Ovary (tissue), 9 donors: ENCODE data around the gene MTHFD2. TPM values are rescaled to one million over a fixed set of nuclear protein-coding genes. Genes with fewer than 3 reads are reported as not detected.

Source experiments
- DNase-seq, 5 donors: peaks; one replicate each; pipeline ENCODE4 v3.0.0-alpha.2; 2019 to 2020
- H3K27ac ChIP-seq, 2 donors: fragments of 200-600 bp; one replicate each; pipeline versions ENCODE4 v1.5.1 to v1.8.0; 2019 to 2022
- H3K27me3 ChIP-seq: fragments of 200-600 bp; one replicate; pipeline ENCODE4 v1.8.0; 2022
- H3K36me3 ChIP-seq: fragments of 200-600 bp; sonication (generic); one replicate; pipeline ENCODE4 v1.5.1; 2019
- H3K4me1 ChIP-seq: one replicate; pipeline ENCODE4 v1.8.1; 2013; ENCODE audit warnings: mild to moderate bottlenecking, moderate library complexity; ENCODE audit not compliant: insufficient read depth
- H3K4me3 ChIP-seq: fragments of 200-600 bp; sonication (generic); one replicate; pipeline ENCODE4 v1.5.1; 2017
- H3K9me3 ChIP-seq, 2 donors: fragments of 200-600 bp in 1 of 2; sonication (generic) in 1 of 2; one replicate each; pipeline versions ENCODE4 v1.5.1 to v1.8.1; 2013 to 2019; ENCODE audit warnings: mild to moderate bottlenecking in 1 of 2, moderate library complexity in 1 of 2
- CTCF ChIP-seq, 3 donors: fragments of 450-650 bp in 2 of 3; fragments of 200-600 bp in 1 of 3; IDR thresholded peaks; one replicate each; pipeline versions ENCODE4 v1.5.1 to v1.8.0; 2016 to 2022; ENCODE audit warnings: antibody characterized with exemption in 3 of 3, mild to moderate bottlenecking in 1 of 3
- EP300 ChIP-seq: sonication (generic); formaldehyde crosslinking; IDR thresholded peaks from one replicate; pipeline ENCODE4 v1.6.1; 2017; ENCODE audit warnings: antibody characterized with exemption
- POLR2A ChIP-seq: fragments of 450-650 bp; IDR thresholded peaks from one replicate; pipeline ENCODE4 v1.6.1; 2017; ENCODE audit warnings: antibody characterized with exemption, mild to moderate bottlenecking, moderate library complexity
- WGBS, 3 donors: extraction: QIAGEN DNeasy Blood & Tissue Kit in 1 of 3; methylation state at CpG; one replicate each; pipeline versions ENCODE4 v1.1.5 to v1.1.7; 2013 to 2017; 5-methylcytosine and 5-hydroxymethylcytosine counted together
- intact Hi-C, 4 donors: fragments of 100-400 bp; cut with DNase I; formaldehyde crosslinking; loops; one replicate each; pipeline versions ENCODE4 v1.11.0 to v1.15.1; 2022 to 2023
- polyA plus RNA-seq, 2 donors: library from polyadenylated mRNA; stranded (reverse); fragments of 200-250 nt in 1 of 2; fragments of 350-450 nt in 1 of 2; fragmentation: Illumina TruSeq in 1 of 2; extraction: RNeasy Lipid Tissue Mini Kit (QIAGEN cat#74804) in 1 of 2; gene quantifications; one replicate each; pipeline ENCODE4 v1.2.3, GENCODE V29; 2013 to 2014
- total RNA-seq, 7 donors: library from RNA; depleted of rRNA in 2 of 7; stranded (reverse); fragments of >200 nt in 2 of 7; fragmentation: NEBNext Ultra II Directional in 3 of 7; extraction: Animal tissue kit (Norgen Biotek cat#: 25700) in 3 of 7; gene quantifications; one replicate each; pipeline versions ENCODE4 v1.1.0 to v1.2.4, GENCODE V29; 2016 to 2023
- donor health status: DM: no; HTN: no; CAD: no; lungs with moderate emphysema.
- donor health status: DM: no; HTN: no; CAD: no.
- donor health status: Bipolar disorder and iron deficiency.
- donor health status: DM: yes; HTN: yes; CAD: no.
- donor health status: DM: no; HTN: no; CAD: no.
- donor health status: DM: yes; HTN: yes; CAD: no.

The MTHFD2 gene
- total and polyA plus RNA-seq, 9 donors, result 6.5 to 229 (median 22.3) TPM

- Histone ChIP-seq H3K4me1 (peaks cover 11% of the 10 kb centered on the region), H3K27ac (peak overlapping the region in 1 of 2 donors; percentile 91), H3K4me3 (peak overlapping the region; percentile 96), H3K27me3 (no peaks in the 10 kb centered on the region), H3K9me3 (no peaks in the 10 kb centered on the region), H3K36me3 (no peaks in the 10 kb centered on the region)
- DNase-seq, result no peak
- intact Hi-C loops, result no loop called here
- TF ChIP-seq CTCF (IDR thresholded peaks at IDR 0.05) (no peak), EP300 (no peak)
Measured at GRCh38 chr2:74177696-74178095, 20.7 kb upstream of the MTHFD2 start.

GRCh38 chr2:74178211-74179062 lies 20.0 kb upstream of the MTHFD2 start, which contains the start of gene MOB1A:
Gene MOB1A, minus strand, starts transcription at chr2:74178879. Its CDS starts 205 bp downstream, at chr2:74178674.
- peak within 1 kb of the TSS; percentile 42 to 91 for H3K27ac ChIP-seq
- peak within 1 kb of the TSS; percentile 96 for H3K4me3 ChIP-seq
- peaks cover 11% of the 10 kb centered on the region for H3K4me1 ChIP-seq
- WGBS, 3 donors, result 0% methylated on average over 71 to 84 of the region's 84 CpGs
- H3K36me3 ChIP-seq, result no peaks in the 10 kb centered on the region
- DNase-seq, result peak; percentile 97 to 98 (median 97)
- TF ChIP-seq POLR2A (peak; percentile 81), CTCF (IDR thresholded peaks at IDR 0.05) (peak in 1 of 3 donors; percentile 27), EP300 (no peak)
- intact Hi-C loops, result no loop called here
- no peaks in the 10 kb centered on the region for H3K27me3 ChIP-seq
- H3K9me3 ChIP-seq, result no peaks in the 10 kb centered on the region

GRCh38 chr2:74179063-74179865 lies 19.2 kb upstream of the MTHFD2 start:
- Histone ChIP-seq H3K4me3 (peak overlapping the region; percentile 96), H3K9me3 (no peaks in the 10 kb centered on the region), H3K27me3 (no peaks in the 10 kb centered on the region), H3K4me1 (peaks cover 9% of the 10 kb centered on the region), H3K27ac (no peak overlapping the region), H3K36me3 (no peaks in the 10 kb centered on the region)
- peak in 4 of 5 donors; percentile 18 to 42 (median 36) for DNase-seq
- TF ChIP-seq CTCF (IDR thresholded peaks at IDR 0.05), result peak in 1 of 3 donors; percentile 3
- TF ChIP-seq EP300, result no peak
- 41 to 50% (median 45%) methylated on average over 25 of the region's 25 CpGs for WGBS, 3 donors
- intact Hi-C loops, result no loop called here

GRCh38 chr2:74181739-74182138 lies 16.7 kb upstream of the MTHFD2 start:
- intact Hi-C loops, result no loop called here
- Histone ChIP-seq H3K9me3 (no peaks in the 10 kb centered on the region), H3K36me3 (no peaks in the 10 kb centered on the region), H3K27ac (no peak overlapping the region), H3K27me3 (no peaks in the 10 kb centered on the region), H3K4me1 (peaks cover 6% of the 10 kb centered on the region), H3K4me3 (no peak overlapping the region)
- no peak for DNase-seq
- 46 to 57% (median 49%) methylated on average over 7 of the region's 7 CpGs for WGBS, 3 donors
- TF ChIP-seq CTCF (IDR thresholded peaks at IDR 0.05) (no peak), EP300 (no peak), POLR2A (no peak)
